Effector memory CD4-positive, alpha-beta T cell (primary cell): ENCODE data around the gene CDKN2B.

ENCODE experiments used
- DNase-seq, 3 donors: peaks; one replicate each; pipeline ENCODE4 v3.0.0-alpha.2; 2020
- H3K27ac ChIP-seq: 2 replicates; pipeline ENCODE4 v1.7.0; 2013; ENCODE audit warnings: mild to moderate bottlenecking, low read length, moderate library complexity; ENCODE audit not compliant: insufficient read depth, poor library complexity, severe bottlenecking
- H3K27me3 ChIP-seq: replicated peaks from 2 replicates; pipeline ENCODE4 v1.7.0; 2013; ENCODE audit warnings: mild to moderate bottlenecking, low read length; ENCODE audit not compliant: insufficient read depth, control insufficient read depth, poor library complexity, severe bottlenecking
- H3K36me3 ChIP-seq: 2 replicates; pipeline ENCODE4 v1.7.0; 2013; ENCODE audit warnings: mild to moderate bottlenecking, low read length, moderate library complexity; ENCODE audit not compliant: control insufficient read depth, insufficient read depth
- H3K4me1 ChIP-seq: 2 replicates; pipeline ENCODE4 v1.7.0; 2013; ENCODE audit warnings: low read length, mild to moderate bottlenecking; ENCODE audit not compliant: control insufficient read depth, insufficient read depth, poor library complexity, severe bottlenecking
- H3K4me3 ChIP-seq: 2 replicates; pipeline ENCODE4 v1.7.0; 2013; ENCODE audit warnings: low read length, low read depth, mild to moderate bottlenecking; ENCODE audit not compliant: insufficient read depth, poor library complexity, severe bottlenecking
- H3K9me3 ChIP-seq: 2 replicates; pipeline ENCODE4 v1.7.0; 2013; ENCODE audit warnings: mild to moderate bottlenecking, low read length, moderate library complexity; ENCODE audit not compliant: control insufficient read depth

Gene CDKN2B

GRCh38 chr9:22036866-22037626, 27.9 kb upstream of the CDKN2B start:
- no peak overlapping the region for H3K27ac ChIP-seq
- no peaks in the 10 kb centered on the region for H3K27me3 ChIP-seq
- no peaks in the 10 kb centered on the region for H3K9me3 ChIP-seq
- no peak for DNase-seq
- no peak overlapping the region for H3K4me3 ChIP-seq
- H3K36me3 ChIP-seq: no peaks in the 10 kb centered on the region
- peaks cover 7% of the 10 kb centered on the region for H3K4me1 ChIP-seq

DNA sequence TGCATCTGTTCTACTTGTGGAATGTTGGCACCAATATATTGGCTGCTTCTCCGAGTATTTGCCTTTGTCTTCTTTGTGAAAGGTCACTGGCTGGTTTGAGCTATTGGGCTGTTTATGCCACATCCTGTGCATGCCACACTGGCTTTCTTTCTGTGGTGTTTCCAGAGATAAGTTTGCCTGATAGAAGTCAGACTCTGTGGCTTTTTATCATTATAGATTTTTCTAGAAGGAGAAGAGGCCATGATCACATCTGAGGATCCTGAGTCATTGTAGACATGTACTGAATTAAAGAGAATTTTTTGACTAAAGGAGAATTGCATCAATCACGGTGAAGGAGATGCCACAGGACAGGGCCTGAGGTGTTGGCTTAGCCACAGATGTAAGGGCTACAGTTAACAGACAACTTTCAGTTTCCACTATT, 26.5 kb upstream of the CDKN2B start:
- no peak overlapping the region for H3K27ac ChIP-seq
- no peaks in the 10 kb centered on the region for H3K4me1 ChIP-seq
- no peak overlapping the region for H3K4me3 ChIP-seq
- no peaks in the 10 kb centered on the region for H3K36me3 ChIP-seq
- no peaks in the 10 kb centered on the region for H3K9me3 ChIP-seq
- DNase-seq: no peak
- no peaks in the 10 kb centered on the region for H3K27me3 ChIP-seq

DNA sequence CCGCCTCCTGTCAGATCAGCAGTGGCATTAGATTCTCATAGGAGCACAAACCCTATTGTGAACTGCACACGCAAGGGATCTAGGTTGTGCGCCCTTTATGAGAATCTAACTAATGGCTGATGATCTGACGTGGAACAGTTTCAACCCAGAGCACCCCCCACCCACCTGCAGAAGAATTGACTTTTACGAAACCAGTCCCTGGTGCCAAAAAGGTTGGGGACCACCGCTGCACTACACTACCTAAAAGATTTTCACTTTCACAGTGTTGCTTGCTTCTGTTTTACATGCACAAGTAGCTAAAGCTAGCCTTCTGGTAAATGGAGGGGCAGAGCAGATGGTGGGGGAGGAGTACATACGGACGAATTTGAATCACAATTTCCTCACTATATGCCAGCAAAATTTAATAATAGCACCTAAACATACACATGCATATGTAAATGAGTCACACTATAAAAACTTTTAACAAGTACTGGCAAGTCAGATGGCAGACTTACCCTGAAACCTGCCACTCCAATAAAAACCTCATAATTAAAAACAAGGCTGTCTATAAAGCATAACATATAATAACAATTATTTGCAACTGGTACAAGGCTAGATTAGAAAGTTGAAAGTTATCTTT, 24.0 kb upstream of the CDKN2B start:
- Histone ChIP-seq H3K4me1 (no peaks in the 10 kb centered on the region), H3K9me3 (no peaks in the 10 kb centered on the region), H3K27me3 (no peaks in the 10 kb centered on the region), H3K4me3 (no peak overlapping the region), H3K36me3 (no peaks in the 10 kb centered on the region), H3K27ac (no peak overlapping the region)
- DNase-seq: no peak

DNA sequence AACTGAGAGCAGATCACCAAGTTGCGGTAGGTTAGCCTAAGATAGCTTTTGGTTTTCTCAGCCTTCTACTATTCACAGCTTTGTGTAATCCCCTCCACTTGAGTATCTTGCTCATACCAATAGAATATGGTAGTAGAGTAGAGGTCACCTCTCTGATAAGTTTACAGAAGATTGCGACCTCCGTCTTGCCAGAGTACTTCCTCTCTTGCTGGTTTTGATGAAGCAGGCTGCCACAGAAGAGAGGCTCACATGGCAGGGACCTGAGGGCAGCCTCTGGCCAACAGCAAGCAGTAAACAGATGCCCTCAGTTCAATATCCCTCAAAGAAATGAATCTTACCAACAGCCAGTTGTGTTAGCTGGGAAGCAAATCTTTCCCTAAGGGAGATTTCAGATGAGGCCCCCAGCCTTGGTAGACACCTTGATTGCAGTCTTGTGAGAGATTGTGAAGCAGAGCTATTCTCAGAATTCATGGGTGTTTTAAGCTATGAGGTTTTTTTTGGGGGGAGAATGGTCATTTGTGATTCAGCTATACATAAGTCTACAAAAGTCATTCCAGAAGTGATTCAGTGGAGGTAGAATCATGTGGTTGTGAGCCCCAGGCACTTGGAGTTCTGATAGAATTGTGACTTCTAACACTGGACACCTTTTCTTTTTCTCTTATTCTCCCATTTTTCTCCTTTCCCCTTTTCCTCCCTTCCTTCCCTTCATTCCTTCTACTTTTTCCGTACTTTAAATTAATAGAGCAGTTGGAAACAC, 22.7 kb upstream of the CDKN2B start:
- Histone ChIP-seq H3K27me3 (no peaks in the 10 kb centered on the region), H3K27ac (no peak overlapping the region), H3K9me3 (no peaks in the 10 kb centered on the region), H3K36me3 (no peaks in the 10 kb centered on the region), H3K4me3 (no peak overlapping the region), H3K4me1 (no peaks in the 10 kb centered on the region)
- DNase-seq: no peak

DNA sequence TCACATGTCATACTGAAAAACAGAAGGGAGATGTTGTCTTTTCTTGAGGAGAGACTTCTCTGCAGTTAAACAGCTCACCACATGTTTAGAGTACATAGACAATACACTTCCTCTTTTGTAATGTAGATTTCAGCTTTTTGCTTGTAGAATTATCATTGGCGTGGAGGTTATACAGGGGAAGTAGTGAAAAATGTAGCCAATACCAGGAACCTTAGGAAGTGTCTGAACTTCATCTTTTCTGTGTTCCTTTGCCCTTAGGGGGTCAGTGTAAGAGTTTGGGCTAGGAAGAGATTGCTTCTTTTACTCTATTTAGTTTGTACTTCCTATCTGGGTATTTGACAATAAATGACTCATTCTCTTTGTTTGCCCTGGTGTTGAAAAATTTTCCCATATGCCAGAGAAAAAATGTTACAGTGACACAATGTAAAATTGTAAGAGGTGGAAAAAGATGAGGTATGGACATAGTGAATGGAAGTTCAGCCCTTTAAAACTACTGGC, 21.0 kb upstream of the CDKN2B start:
- Histone ChIP-seq H3K27me3 (no peaks in the 10 kb centered on the region), H3K27ac (no peak overlapping the region), H3K36me3 (no peaks in the 10 kb centered on the region), H3K4me3 (no peak overlapping the region), H3K4me1 (no peaks in the 10 kb centered on the region), H3K9me3 (no peaks in the 10 kb centered on the region)
- DNase-seq: no peak

GRCh38 chr9:22029231-22029630, 20.1 kb upstream of the CDKN2B start:
- no peak overlapping the region for H3K4me3 ChIP-seq
- DNase-seq: no peak
- no peak overlapping the region for H3K27ac ChIP-seq
- H3K4me1 ChIP-seq: no peaks in the 10 kb centered on the region
- no peaks in the 10 kb centered on the region for H3K27me3 ChIP-seq
- no peaks in the 10 kb centered on the region for H3K36me3 ChIP-seq
- no peaks in the 10 kb centered on the region for H3K9me3 ChIP-seq

DNA sequence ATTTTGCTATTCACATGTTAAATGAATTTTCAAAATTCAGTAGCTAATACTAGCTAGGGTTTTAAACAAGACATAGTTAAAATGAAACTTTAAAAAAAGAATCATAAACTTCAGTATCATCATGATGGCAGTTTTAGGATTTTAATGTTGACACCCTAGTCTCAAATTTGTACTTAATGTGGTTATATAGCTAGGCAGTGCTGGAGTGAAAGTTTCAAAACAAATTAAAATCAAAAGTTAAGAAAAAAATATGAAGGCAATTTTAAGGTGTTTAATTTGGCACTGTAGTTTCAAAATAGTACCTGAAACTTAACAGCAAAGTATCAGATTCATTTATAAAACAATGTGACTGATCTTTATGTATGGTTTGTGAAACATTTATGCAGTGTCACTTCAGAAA, 19.3 kb upstream of the CDKN2B start:
- no peak overlapping the region for H3K27ac ChIP-seq
- no peak overlapping the region for H3K4me3 ChIP-seq
- H3K36me3 ChIP-seq: no peaks in the 10 kb centered on the region
- DNase-seq: no peak
- H3K4me1 ChIP-seq: no peaks in the 10 kb centered on the region
- H3K27me3 ChIP-seq: no peaks in the 10 kb centered on the region
- H3K9me3 ChIP-seq: no peaks in the 10 kb centered on the region

- H3K27ac ChIP-seq: no peak overlapping the region
- H3K27me3 ChIP-seq: no peaks in the 10 kb centered on the region
- no peak for DNase-seq
- no peaks in the 10 kb centered on the region for H3K9me3 ChIP-seq
- no peaks in the 10 kb centered on the region for H3K36me3 ChIP-seq
- no peaks in the 10 kb centered on the region for H3K4me1 ChIP-seq
- H3K4me3 ChIP-seq: no peak overlapping the region
These were observed 17.6 kb upstream of the CDKN2B start for GRCh38 chr9:22026696-22027095.

DNA sequence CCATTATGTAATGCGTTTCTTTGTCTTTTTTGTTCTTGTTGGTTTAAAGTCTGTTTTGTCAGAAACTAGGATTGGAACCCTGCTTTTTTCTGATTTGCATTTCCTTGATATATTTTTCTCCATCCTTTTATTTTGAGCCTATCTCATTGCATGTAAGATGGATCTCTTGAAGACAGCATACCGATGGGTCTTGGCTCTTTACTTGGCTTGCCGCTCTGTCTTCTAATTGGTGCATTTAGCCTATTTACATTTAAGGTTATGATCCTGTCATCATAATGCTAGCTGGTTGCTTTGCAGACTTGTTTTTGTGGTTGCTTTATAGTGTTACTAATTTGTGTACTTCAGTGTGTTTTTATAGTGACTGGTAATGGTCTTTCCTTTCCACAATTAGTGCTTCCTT, 13.3 kb upstream of the CDKN2B start:
- no peaks in the 10 kb centered on the region for H3K9me3 ChIP-seq
- H3K27ac ChIP-seq: no peak overlapping the region
- no peaks in the 10 kb centered on the region for H3K27me3 ChIP-seq
- no peak for DNase-seq
- H3K36me3 ChIP-seq: no peaks in the 10 kb centered on the region
- no peak overlapping the region for H3K4me3 ChIP-seq
- no peaks in the 10 kb centered on the region for H3K4me1 ChIP-seq
